ENCODE data around the gene MAP4K4.

- TF ChIP-seq POLR2A (IDR thresholded peaks at IDR 0.05) (no peak), CTCF (IDR thresholded peaks at IDR 0.05 in 4 of 5, conservative IDR thresholded peaks at IDR 0.05 in 1 of 5) (no peak)
Observed at GRCh38 chr2:101658387-101658786, 39.1 kb upstream of the MAP4K4 start.
